Measurements from ENCODE around the gene PDXP. TPM values are rescaled to one million over a fixed set of nuclear protein-coding genes. Genes with fewer than 3 reads are reported as not detected.
"Not testable (repeated sequence)": the region's sequence is repeated elsewhere in the genome, so short reads cannot be mapped to it uniquely, and the experiment has no call there.

PDXP gene
- 1 to 10 TPM; 1.5 TPM for total RNA-seq
- polyA plus RNA-seq (2013, experiment 1 of 2): 3.6 TPM
- 7.0 TPM for polyA plus RNA-seq (2013, experiment 2 of 2)
- 0 to 6.0 (median 0.57) reads per million in 172 experiments for total RNA-seq

- Mint-ChIP-seq H3K4me3 (peak within 1 kb of the TSS; percentile 91), H3K27ac (peak within 1 kb of the TSS; percentile 91), H3K9me3 (no peaks in the 10 kb centered on the region), H3K36me3 (ENCODE audit: low read depth) (peaks cover 33% of the 10 kb centered on the region), H3K4me1 (ENCODE audit: low read depth) (peaks cover 44% of the 10 kb centered on the region), H3K27me3 (no peaks in the 10 kb centered on the region)
- peak within 1 kb of the TSS; percentile 48 to 78 for H3K27ac ChIP-seq (ENCODE audit: low read depth in 1 of 2, low read length in 2 of 2)
- ATAC-seq (ENCODE audit: poor library complexity) (peak; percentile 94), DNase-seq (peak; percentile 96 to 99 (median 99))
- intact Hi-C loops (cut with DNase I, micrococcal nuclease): loop anchor here (1.0 to 2.0 kb wide), 3 partner anchors 16 to 19 kb away; no protein-coding TSS in a partner anchor
- POLR2A ChIA-PET: interaction anchor here (0.6 to 9.8 kb wide), 22 partner anchors 8 to 882 kb away, joined by 3 to 256 read pairs (median 6); partner anchors contain the start of genes ANKRD54, GCAT, GGA1 and IFT27
- peaks cover 13% of the 10 kb centered on the region for H3K36me3 ChIP-seq (ENCODE audit: insufficient read depth, low read length)
- H3K4me1 ChIP-seq (ENCODE audit: insufficient read depth, low read length): peaks cover 35% of the 10 kb centered on the region
- TF ChIP-seq, protein P1, sequence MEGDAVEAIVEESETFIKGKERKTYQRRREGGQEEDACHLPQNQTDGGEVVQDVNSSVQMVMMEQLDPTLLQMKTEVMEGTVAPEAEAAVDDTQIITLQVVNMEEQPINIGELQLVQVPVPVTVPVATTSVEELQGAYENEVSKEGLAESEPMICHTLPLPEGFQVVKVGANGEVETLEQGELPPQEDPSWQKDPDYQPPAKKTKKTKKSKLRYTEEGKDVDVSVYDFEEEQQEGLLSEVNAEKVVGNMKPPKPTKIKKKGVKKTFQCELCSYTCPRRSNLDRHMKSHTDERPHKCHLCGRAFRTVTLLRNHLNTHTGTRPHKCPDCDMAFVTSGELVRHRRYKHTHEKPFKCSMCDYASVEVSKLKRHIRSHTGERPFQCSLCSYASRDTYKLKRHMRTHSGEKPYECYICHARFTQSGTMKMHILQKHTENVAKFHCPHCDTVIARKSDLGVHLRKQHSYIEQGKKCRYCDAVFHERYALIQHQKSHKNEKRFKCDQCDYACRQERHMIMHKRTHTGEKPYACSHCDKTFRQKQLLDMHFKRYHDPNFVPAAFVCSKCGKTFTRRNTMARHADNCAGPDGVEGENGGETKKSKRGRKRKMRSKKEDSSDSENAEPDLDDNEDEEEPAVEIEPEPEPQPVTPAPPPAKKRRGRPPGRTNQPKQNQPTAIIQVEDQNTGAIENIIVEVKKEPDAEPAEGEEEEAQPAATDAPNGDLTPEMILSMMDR (IDR thresholded peaks at IDR 0.05): no peak
- CTCF ChIA-PET: interaction anchor here (0.9 to 5.6 kb wide), 8 partner anchors 13 to 91 kb away, joined by 3 to 63 read pairs (median 6); partner anchors contain the start of gene LGALS1
- no peaks in the 10 kb centered on the region for H3K27me3 ChIP-seq (ENCODE audit: control insufficient read depth in 1 of 2, insufficient read depth in 2 of 2, low read length in 2 of 2)
- H3K4me3 ChIP-seq (ENCODE audit: low read length): peak within 1 kb of the TSS; percentile 65
- no peaks in the 10 kb centered on the region for H3K9me3 ChIP-seq (ENCODE audit: control insufficient read depth in 1 of 2, insufficient read depth in 1 of 2, low read length in 2 of 2)
These were observed at the start of gene PDXP for GRCh38 chr22:37658133-37659065. Gene PDXP (plus strand): TSS chr22:37658723. CDS start chr22:37658783, 60 bp downstream.

DNA sequence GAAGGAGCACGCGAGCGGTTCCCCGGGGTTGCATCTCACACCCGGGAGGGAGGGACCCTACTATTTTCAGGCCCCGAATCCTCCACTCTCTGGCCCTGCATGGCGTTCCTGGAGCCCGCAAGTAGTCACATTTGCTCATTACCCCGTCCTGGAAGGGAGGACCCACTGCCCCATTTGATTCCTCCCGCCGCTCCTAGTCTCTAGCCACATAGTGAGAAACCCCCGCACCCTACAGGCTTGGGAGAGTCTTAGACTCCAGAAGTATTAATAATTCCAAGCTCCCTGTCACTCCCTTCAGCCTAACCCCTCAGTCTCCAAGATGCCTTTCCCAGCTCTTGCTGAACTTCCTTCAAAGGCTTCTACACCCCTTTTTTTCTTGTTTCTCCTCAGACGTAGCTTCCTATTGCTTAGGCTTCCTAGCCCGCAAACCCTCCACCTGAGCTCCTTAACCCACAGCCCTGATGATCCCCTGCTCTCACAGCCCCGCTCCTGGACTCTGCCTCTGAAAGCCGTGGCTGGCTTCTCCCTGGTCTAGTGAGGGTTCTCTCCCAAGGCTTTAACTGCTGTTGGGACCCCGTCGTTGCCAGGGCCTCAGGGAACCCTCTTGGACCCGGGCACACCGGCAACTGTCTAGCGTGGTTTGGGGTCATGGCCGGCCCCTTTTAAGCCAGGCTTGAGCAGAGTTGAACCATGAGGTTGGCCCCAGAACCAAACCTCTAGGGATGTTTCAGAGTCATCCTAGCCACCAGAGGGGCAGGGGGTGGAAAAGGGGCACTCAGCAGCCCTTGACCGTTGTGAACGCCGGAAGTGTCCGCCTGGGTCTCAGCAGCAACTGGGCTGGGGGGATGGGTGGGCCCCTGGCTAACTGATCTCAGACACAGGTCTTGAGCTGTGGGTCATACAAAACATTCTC lies 49.0 kb upstream of the PDXP start:
- Histone ChIP-seq H3K36me3 (ENCODE audit: insufficient read depth, low read length) (peaks cover 9% of the 10 kb centered on the region), H3K4me1 (ENCODE audit: insufficient read depth, low read length) (peaks cover 67% of the 10 kb centered on the region), H3K9me3 (ENCODE audit: control insufficient read depth in 1 of 2, insufficient read depth in 1 of 2, low read length in 2 of 2) (no peaks in the 10 kb centered on the region), H3K27ac (ENCODE audit: low read depth in 1 of 2, low read length in 2 of 2) (peak overlapping the region; percentile 80 to 88), H3K27me3 (ENCODE audit: control insufficient read depth in 1 of 2, insufficient read depth in 2 of 2, low read length in 2 of 2) (no peaks in the 10 kb centered on the region), H3K4me3 (ENCODE audit: low read length) (peak overlapping the region; percentile 92)
- Mint-ChIP-seq H3K27me3 (no peaks in the 10 kb centered on the region), H3K27ac (peak overlapping the region; percentile 84), H3K4me3 (peak overlapping the region; percentile 94), H3K9me3 (no peaks in the 10 kb centered on the region), H3K4me1 (ENCODE audit: low read depth) (peaks cover 49% of the 10 kb centered on the region), H3K36me3 (ENCODE audit: low read depth) (peaks cover 19% of the 10 kb centered on the region)
- ATAC-seq (ENCODE audit: poor library complexity) (no peak), DNase-seq (peak in 3 of 14 experiments; percentile 13 to 52 (median 42))
- ChIA-PET POLR2A (interaction anchor here (0.5 to 5.2 kb wide), 18 partner anchors 12 to 592 kb away, joined by 3 to 78 read pairs (median 20); partner anchors contain the start of genes ANKRD54, LGALS1, MAFF and MFNG), CTCF (interaction anchor here (1.1 to 6.0 kb wide), 5 partner anchors 17 to 80 kb away, joined by 3 to 70 read pairs (median 13); no protein-coding TSS in a partner anchor)
- intact Hi-C loops (cut with DNase I, micrococcal nuclease): loop anchor here in 1 of 2 experiments (2.0 to 5.0 kb wide), 3 partner anchors 75 to 239 kb away; partner anchors contain the start of gene EIF3L
- TF ChIP-seq, protein P1 (IDR thresholded peaks at IDR 0.05): no peak

DNA sequence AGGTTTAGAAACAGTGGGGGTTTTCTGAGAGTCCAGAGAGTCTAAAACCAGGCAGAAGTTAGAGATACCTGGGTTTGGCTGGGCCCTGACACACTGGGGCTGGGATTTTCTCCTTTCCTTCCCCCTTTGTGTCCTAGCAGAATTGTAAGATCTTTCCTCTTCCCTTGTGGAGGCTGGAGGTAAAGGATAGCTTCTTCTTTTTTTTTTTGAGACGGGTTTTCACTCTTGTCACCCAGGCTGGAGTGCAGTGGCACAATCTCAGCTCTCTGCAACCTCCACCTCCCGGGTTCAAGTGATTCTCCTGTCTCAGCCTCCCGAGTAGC lies 48.4 kb upstream of the PDXP start:
- ATAC-seq (ENCODE audit: poor library complexity); H3K27me3 Mint-ChIP-seq; intact Hi-C loops (cut with DNase I, micrococcal nuclease); H3K27me3 ChIP-seq (ENCODE audit: control insufficient read depth in 1 of 2, insufficient read depth in 2 of 2, low read length in 2 of 2); DNase-seq; H3K9me3 Mint-ChIP-seq; H3K4me3 ChIP-seq (ENCODE audit: low read length); H3K9me3 ChIP-seq (ENCODE audit: control insufficient read depth in 1 of 2, insufficient read depth in 1 of 2, low read length in 2 of 2); H3K27ac ChIP-seq (ENCODE audit: low read depth in 1 of 2, low read length in 2 of 2): not testable (repeated sequence)
- H3K36me3 ChIP-seq (ENCODE audit: insufficient read depth, low read length): peaks cover 14% of the 10 kb centered on the region
- Mint-ChIP-seq H3K4me1 (ENCODE audit: low read depth) (peaks cover 43% of the 10 kb centered on the region), H3K27ac (peak overlapping the region; percentile 84), H3K36me3 (ENCODE audit: low read depth) (peaks cover 24% of the 10 kb centered on the region), H3K4me3 (peak overlapping the region; percentile 94)
- POLR2A ChIA-PET: interaction anchor here (1.0 to 4.3 kb wide), 5 partner anchors 17 to 125 kb away, joined by 3 to 78 read pairs (median 38); partner anchors contain the start of genes LGALS1 and MFNG
- CTCF ChIA-PET: interaction anchor here (1.2 to 4.6 kb wide), 2 partner anchors 25 to 33 kb away, joined by 3 to 30 read pairs; no protein-coding TSS in a partner anchor
- H3K4me1 ChIP-seq (ENCODE audit: insufficient read depth, low read length): peaks cover 61% of the 10 kb centered on the region
